Keratinocyte (primary cell): ENCODE measurements around the gene PVRIG. TPM values are rescaled to one million over a fixed set of nuclear protein-coding genes. Genes with fewer than 3 reads are reported as not detected.

Source experiments
- DNase-seq: peaks from one replicate; pipeline ENCODE4 v3.0.0-alpha.2; 2011; ENCODE audit warnings: low read depth, missing footprints, low spot score
- FAIRE-seq: peaks from 2 replicates; lab custom pipeline; 2011; peaks lifted over from hg19 to GRCh38; lab: Jason Lieb, UNC
- H2AFZ ChIP-seq: 2 replicates; pipeline ENCODE4 v1.6.0; 2012; ENCODE audit warnings: low read length, control low read depth, inconsistent platforms; ENCODE audit not compliant: control insufficient read depth
- H3K27ac ChIP-seq: 2 replicates; pipeline ENCODE4 v1.5.1; 2011; ENCODE audit warnings: low read length; ENCODE audit not compliant: control insufficient read depth, insufficient read depth
- H3K27me3 ChIP-seq: 3 replicates; pipeline ENCODE4 v1.6.0; 2011; ENCODE audit warnings: low read length; ENCODE audit not compliant: control insufficient read depth, insufficient read depth; ENCODE audit errors: extremely low read depth
- H3K36me3 ChIP-seq, 2 experiments: 2 replicates in 1 of 2; 3 replicates in 1 of 2; pipeline ENCODE4 v1.5.1; 2011; ENCODE audit warnings: low read length in 2 of 2, mild to moderate bottlenecking in 1 of 2; ENCODE audit not compliant: control insufficient read depth in 2 of 2, insufficient read depth in 2 of 2; ENCODE audit errors: extremely low read depth in 1 of 2
- H3K4me1 ChIP-seq: 3 replicates; pipeline ENCODE4 v1.5.1; 2011; ENCODE audit warnings: low read length; ENCODE audit not compliant: control insufficient read depth, insufficient read depth; ENCODE audit errors: extremely low read depth
- H3K4me2 ChIP-seq: 3 replicates; pipeline ENCODE4 v1.6.0; 2011; ENCODE audit warnings: low read depth, low read length; ENCODE audit not compliant: control insufficient read depth, insufficient read depth; ENCODE audit errors: extremely low read depth
- H3K4me3 ChIP-seq, 3 experiments: fragments of 200-600 bp in 1 of 3; sonication (generic) in 1 of 3; 2 replicates in 2 of 3; 3 replicates in 1 of 3; pipeline ENCODE4 v1.5.1; 2011 to 2016; ENCODE audit warnings: low read length in 3 of 3, mild to moderate bottlenecking in 3 of 3, control low read depth in 2 of 3, inconsistent platforms in 1 of 3, low read depth in 1 of 3, mixed read lengths in 1 of 3, mixed run types in 1 of 3, moderate library complexity in 1 of 3; ENCODE audit not compliant: control insufficient read depth in 2 of 3, insufficient read depth in 2 of 3; ENCODE audit errors: extremely low read depth in 1 of 3
- H3K79me2 ChIP-seq: 2 replicates; pipeline ENCODE4 v1.6.0; 2012; ENCODE audit warnings: low read length; ENCODE audit not compliant: control insufficient read depth, insufficient read depth
- H3K9ac ChIP-seq: 3 replicates; pipeline ENCODE4 v1.6.0; 2011; ENCODE audit warnings: low read length; ENCODE audit not compliant: control insufficient read depth, insufficient read depth; ENCODE audit errors: extremely low read depth
- H3K9me1 ChIP-seq: 3 replicates; pipeline ENCODE4 v1.6.0; 2011; ENCODE audit warnings: low read length; ENCODE audit not compliant: control insufficient read depth, insufficient read depth; ENCODE audit errors: extremely low read depth
- H3K9me3 ChIP-seq: 2 replicates; pipeline ENCODE4 v1.5.1; 2012; ENCODE audit warnings: low read depth, low read length; ENCODE audit not compliant: control insufficient read depth
- H4K20me1 ChIP-seq: 3 replicates; pipeline ENCODE4 v1.6.0; 2011; ENCODE audit warnings: low read length; ENCODE audit not compliant: control insufficient read depth, insufficient read depth; ENCODE audit errors: extremely low read depth
- CTCF ChIP-seq, 3 experiments: IDR thresholded peaks in 1 of 3; conservative IDR thresholded peaks in 1 of 3; optimal IDR thresholded peaks in 1 of 3; 2 replicates in 2 of 3; 3 replicates in 1 of 3; pipeline versions ENCODE3 to v1.5.1; 2011; ENCODE audit warnings: low read length in 3 of 3, mild to moderate bottlenecking in 3 of 3, moderate library complexity in 2 of 3, control low read depth in 1 of 3, inconsistent platforms in 1 of 3; ENCODE audit not compliant: insufficient read depth in 2 of 3; ENCODE audit errors: extremely low read depth in 1 of 3
- EZH2 ChIP-seq: IDR thresholded peaks from one replicate; pipeline ENCODE4 v1.6.1; 2012; ENCODE audit warnings: inconsistent platforms, mild to moderate bottlenecking, low read length, moderate library complexity
- dilution Hi-C: fragments of 300-500 bp; cut with MboI; formaldehyde crosslinking; loops from one replicate; pipeline ENCODE4 v1.7.0; 2020; ENCODE audit warnings: low sequenced_read_pairs; ENCODE audit not compliant: extremely low pct_ligation_motif_present
- polyA plus RNA-seq, 5 experiments: library from polyadenylated mRNA; depleted of rRNA in 3 of 5; stranded (reverse) in 3 of 5; stranded (forward) in 1 of 5; unstranded in 1 of 5; fragments of >200 nt; gene quantifications; 1 replicate in 1 of 5; 2 replicates in 3 of 5; 3 replicates in 1 of 5; pipeline versions ENCODE4 v1.2.1 to v1.2.3, GENCODE V29; 2011 to 2012; ENCODE audit warnings: missing spikeins in 2 of 5, low read depth in 1 of 5, low replicate concordance in 1 of 5

PVRIG gene
- polyA plus RNA-seq, 1 donor (not counting 4 experiments of a cell fraction or from before 2014, with no cell fraction given): 0.41 TPM

- dilution Hi-C loops: no loop called here
- H3K4me2 ChIP-seq: no peak overlapping the region
- H3K4me3 ChIP-seq: no peak overlapping the region
- H3K9me3 ChIP-seq: no peaks in the 10 kb centered on the region
- H3K79me2 ChIP-seq: no peaks in the 10 kb centered on the region
- no peaks in the 10 kb centered on the region for H3K36me3 ChIP-seq
- H3K27me3 ChIP-seq: peaks cover 21% of the 10 kb centered on the region
- no peak for FAIRE-seq
- no peaks in the 10 kb centered on the region for H4K20me1 ChIP-seq
- H3K9me1 ChIP-seq: no peaks in the 10 kb centered on the region
- no peak for DNase-seq
- H3K27ac ChIP-seq: no peak overlapping the region
- H3K9ac ChIP-seq: no peak overlapping the region
- H3K4me1 ChIP-seq: no peaks in the 10 kb centered on the region
- TF ChIP-seq EZH2: no peak
- no peak for TF ChIP-seq CTCF (optimal IDR thresholded peaks at IDR 0.05 in 1 of 3, IDR thresholded peaks at IDR 0.05 in 1 of 3, conservative IDR thresholded peaks at IDR 0.05 in 1 of 3; ENCODE audit: extremely low read depth in 1 of 3, insufficient read depth in 2 of 3, low read length in 3 of 3)
- H2AFZ ChIP-seq: no peak overlapping the region
Observed at GRCh38 chr7:100198266-100198665, 21.5 kb upstream of the PVRIG start.

- Histone ChIP-seq H4K20me1 (no peaks in the 10 kb centered on the region), H3K27me3 (peaks cover 21% of the 10 kb centered on the region), H3K9me1 (no peaks in the 10 kb centered on the region), H3K9ac (no peak overlapping the region), H3K79me2 (no peaks in the 10 kb centered on the region), H3K36me3 (no peaks in the 10 kb centered on the region), H3K4me2 (no peak overlapping the region), H2AFZ (no peak overlapping the region), H3K9me3 (no peaks in the 10 kb centered on the region), H3K27ac (no peak overlapping the region), H3K4me3 (no peak overlapping the region), H3K4me1 (no peaks in the 10 kb centered on the region)
- FAIRE-seq: no peak
- TF ChIP-seq EZH2 (no peak), CTCF (optimal IDR thresholded peaks at IDR 0.05 in 1 of 3, IDR thresholded peaks at IDR 0.05 in 1 of 3, conservative IDR thresholded peaks at IDR 0.05 in 1 of 3; ENCODE audit: extremely low read depth in 1 of 3, insufficient read depth in 2 of 3, low read length in 3 of 3) (no peak)
- dilution Hi-C loops: no loop called here
- no peak for DNase-seq
Observed at GRCh38 chr7:100200693-100201092, 19.1 kb upstream of the PVRIG start.
